Keratinocyte (primary cell): Measurements from ENCODE around the gene HGFAC. TPM values are rescaled to one million over a fixed set of nuclear protein-coding genes. Genes with fewer than 3 reads are reported as not detected.

Source experiments
- DNase-seq: peaks from one replicate; pipeline ENCODE4 v3.0.0-alpha.2; 2011; ENCODE audit warnings: low read depth, missing footprints, low spot score
- FAIRE-seq: peaks from 2 replicates; lab custom pipeline; 2011; peaks lifted over from hg19 to GRCh38; lab: Jason Lieb, UNC
- H2AFZ ChIP-seq: 2 replicates; pipeline ENCODE4 v1.6.0; 2012; ENCODE audit warnings: low read length, control low read depth, inconsistent platforms; ENCODE audit not compliant: control insufficient read depth
- H3K27ac ChIP-seq: 2 replicates; pipeline ENCODE4 v1.5.1; 2011; ENCODE audit warnings: low read length; ENCODE audit not compliant: control insufficient read depth, insufficient read depth
- H3K27me3 ChIP-seq: 3 replicates; pipeline ENCODE4 v1.6.0; 2011; ENCODE audit warnings: low read length; ENCODE audit not compliant: control insufficient read depth, insufficient read depth; ENCODE audit errors: extremely low read depth
- H3K36me3 ChIP-seq, 2 experiments: 2 replicates in 1 of 2; 3 replicates in 1 of 2; pipeline ENCODE4 v1.5.1; 2011; ENCODE audit warnings: low read length in 2 of 2, mild to moderate bottlenecking in 1 of 2; ENCODE audit not compliant: control insufficient read depth in 2 of 2, insufficient read depth in 2 of 2; ENCODE audit errors: extremely low read depth in 1 of 2
- H3K4me1 ChIP-seq: 3 replicates; pipeline ENCODE4 v1.5.1; 2011; ENCODE audit warnings: low read length; ENCODE audit not compliant: control insufficient read depth, insufficient read depth; ENCODE audit errors: extremely low read depth
- H3K4me2 ChIP-seq: 3 replicates; pipeline ENCODE4 v1.6.0; 2011; ENCODE audit warnings: low read depth, low read length; ENCODE audit not compliant: control insufficient read depth, insufficient read depth; ENCODE audit errors: extremely low read depth
- H3K4me3 ChIP-seq, 3 experiments: fragments of 200-600 bp in 1 of 3; sonication (generic) in 1 of 3; 2 replicates in 2 of 3; 3 replicates in 1 of 3; pipeline ENCODE4 v1.5.1; 2011 to 2016; ENCODE audit warnings: low read length in 3 of 3, mild to moderate bottlenecking in 3 of 3, control low read depth in 2 of 3, inconsistent platforms in 1 of 3, low read depth in 1 of 3, mixed read lengths in 1 of 3, mixed run types in 1 of 3, moderate library complexity in 1 of 3; ENCODE audit not compliant: control insufficient read depth in 2 of 3, insufficient read depth in 2 of 3; ENCODE audit errors: extremely low read depth in 1 of 3
- H3K79me2 ChIP-seq: 2 replicates; pipeline ENCODE4 v1.6.0; 2012; ENCODE audit warnings: low read length; ENCODE audit not compliant: control insufficient read depth, insufficient read depth
- H3K9ac ChIP-seq: 3 replicates; pipeline ENCODE4 v1.6.0; 2011; ENCODE audit warnings: low read length; ENCODE audit not compliant: control insufficient read depth, insufficient read depth; ENCODE audit errors: extremely low read depth
- H3K9me1 ChIP-seq: 3 replicates; pipeline ENCODE4 v1.6.0; 2011; ENCODE audit warnings: low read length; ENCODE audit not compliant: control insufficient read depth, insufficient read depth; ENCODE audit errors: extremely low read depth
- H3K9me3 ChIP-seq: 2 replicates; pipeline ENCODE4 v1.5.1; 2012; ENCODE audit warnings: low read depth, low read length; ENCODE audit not compliant: control insufficient read depth
- H4K20me1 ChIP-seq: 3 replicates; pipeline ENCODE4 v1.6.0; 2011; ENCODE audit warnings: low read length; ENCODE audit not compliant: control insufficient read depth, insufficient read depth; ENCODE audit errors: extremely low read depth
- CTCF ChIP-seq, 3 experiments: IDR thresholded peaks in 1 of 3; conservative IDR thresholded peaks in 1 of 3; optimal IDR thresholded peaks in 1 of 3; 2 replicates in 2 of 3; 3 replicates in 1 of 3; pipeline versions ENCODE3 to v1.5.1; 2011; ENCODE audit warnings: low read length in 3 of 3, mild to moderate bottlenecking in 3 of 3, moderate library complexity in 2 of 3, control low read depth in 1 of 3, inconsistent platforms in 1 of 3; ENCODE audit not compliant: insufficient read depth in 2 of 3; ENCODE audit errors: extremely low read depth in 1 of 3
- EZH2 ChIP-seq: IDR thresholded peaks from one replicate; pipeline ENCODE4 v1.6.1; 2012; ENCODE audit warnings: inconsistent platforms, mild to moderate bottlenecking, low read length, moderate library complexity
- dilution Hi-C: fragments of 300-500 bp; cut with MboI; formaldehyde crosslinking; loops from one replicate; pipeline ENCODE4 v1.7.0; 2020; ENCODE audit warnings: low sequenced_read_pairs; ENCODE audit not compliant: extremely low pct_ligation_motif_present
- polyA plus RNA-seq, 5 experiments: library from polyadenylated mRNA; depleted of rRNA in 3 of 5; stranded (reverse) in 3 of 5; stranded (forward) in 1 of 5; unstranded in 1 of 5; fragments of >200 nt; gene quantifications; 1 replicate in 1 of 5; 2 replicates in 3 of 5; 3 replicates in 1 of 5; pipeline versions ENCODE4 v1.2.1 to v1.2.3, GENCODE V29; 2011 to 2012; ENCODE audit warnings: missing spikeins in 2 of 5, low read depth in 1 of 5, low replicate concordance in 1 of 5

HGFAC gene
- polyA plus RNA-seq, 1 donor (not counting 4 experiments of a cell fraction or from before 2014, with no cell fraction given) = not detected

- FAIRE-seq = no peak
- H3K9ac ChIP-seq = no peak overlapping the region
- H3K4me1 ChIP-seq = peaks cover 7% of the 10 kb centered on the region
- no peak for DNase-seq
- H3K36me3 ChIP-seq = no peaks in the 10 kb centered on the region
- no peaks in the 10 kb centered on the region for H3K9me1 ChIP-seq
- H3K27me3 ChIP-seq = peaks cover 72% of the 10 kb centered on the region
- H3K79me2 ChIP-seq = no peaks in the 10 kb centered on the region
- TF ChIP-seq CTCF (optimal IDR thresholded peaks at IDR 0.05 in 1 of 3, IDR thresholded peaks at IDR 0.05 in 1 of 3, conservative IDR thresholded peaks at IDR 0.05 in 1 of 3; ENCODE audit: extremely low read depth in 1 of 3, insufficient read depth in 2 of 3, low read length in 3 of 3) (no peak), EZH2 (no peak)
- no peaks in the 10 kb centered on the region for H3K9me3 ChIP-seq
- dilution Hi-C loops = no loop called here
- no peaks in the 10 kb centered on the region for H4K20me1 ChIP-seq
- no peak overlapping the region for H2AFZ ChIP-seq
- H3K4me3 ChIP-seq = no peak overlapping the region
- H3K27ac ChIP-seq = no peak overlapping the region
- H3K4me2 ChIP-seq = no peak overlapping the region
These were observed 30.1 kb downstream of the HGFAC start for GRCh38 chr4:3471886-3472285.

- Histone ChIP-seq H3K27ac (no peak overlapping the region), H2AFZ (no peak overlapping the region), H3K4me2 (no peak overlapping the region), H4K20me1 (no peaks in the 10 kb centered on the region), H3K4me1 (peaks cover 7% of the 10 kb centered on the region), H3K9me1 (no peaks in the 10 kb centered on the region), H3K4me3 (no peak overlapping the region), H3K27me3 (peaks cover 74% of the 10 kb centered on the region), H3K9ac (no peak overlapping the region), H3K36me3 (no peaks in the 10 kb centered on the region), H3K79me2 (no peaks in the 10 kb centered on the region), H3K9me3 (no peaks in the 10 kb centered on the region)
- DNase-seq (no peak), FAIRE-seq (no peak)
- dilution Hi-C loops = no loop called here
- no peak for TF ChIP-seq EZH2
- no peak for TF ChIP-seq CTCF (optimal IDR thresholded peaks at IDR 0.05 in 1 of 3, IDR thresholded peaks at IDR 0.05 in 1 of 3, conservative IDR thresholded peaks at IDR 0.05 in 1 of 3; ENCODE audit: extremely low read depth in 1 of 3, insufficient read depth in 2 of 3, low read length in 3 of 3)
These were observed 30.8 kb downstream of the HGFAC start for GRCh38 chr4:3472411-3473141.
